WTC11 (cell line): Measurements from ENCODE around the gene CHRNA4.

ENCODE experiments used
- CTCF ChIP-seq: fragments of 200-600 bp; IDR thresholded peaks from 2 replicates; pipeline ENCODE4 v1.8.0; 2022; ENCODE audit warnings: antibody characterized with exemption
- ESRRA ChIP-seq: sonication (generic); formaldehyde crosslinking; IDR thresholded peaks from 2 replicates; pipeline ENCODE4 v1.8.1; 2022; ENCODE audit warnings: mild to moderate bottlenecking, missing genetic modification reagents, borderline replicate concordance
- GABPB1 ChIP-seq: sonication (generic); formaldehyde crosslinking; IDR thresholded peaks from 2 replicates; pipeline ENCODE4 v1.8.1; 2023; ENCODE audit warnings: mild to moderate bottlenecking, missing genetic modification reagents
- HMGXB4 ChIP-seq: sonication (generic); formaldehyde crosslinking; IDR thresholded peaks from 2 replicates; pipeline ENCODE4 v1.8.1; 2023; ENCODE audit warnings: mild to moderate bottlenecking, moderate library complexity, missing genetic modification reagents
- MXD4 ChIP-seq: fragments of 250-450 bp; sonication (Bioruptor Pico); IDR thresholded peaks from 2 replicates; pipeline ENCODE4 v1.8.0; 2021; ENCODE audit warnings: mild to moderate bottlenecking, moderate library complexity, borderline replicate concordance
- NFE2L1 ChIP-seq: sonication (generic); formaldehyde crosslinking; IDR thresholded peaks from 2 replicates; pipeline ENCODE4 v1.8.1; 2023; ENCODE audit warnings: missing genetic modification reagents
- TEAD4 ChIP-seq: sonication (generic); formaldehyde crosslinking; IDR thresholded peaks from 2 replicates; pipeline ENCODE4 v1.8.0; 2022; ENCODE audit warnings: mild to moderate bottlenecking, missing genetic modification reagents
- TP53 ChIP-seq: sonication (generic); formaldehyde crosslinking; IDR thresholded peaks from 2 replicates; pipeline ENCODE4 v1.8.1; 2023; ENCODE audit warnings: mild to moderate bottlenecking, missing genetic modification reagents
- ZNF121 ChIP-seq: sonication (generic); formaldehyde crosslinking; IDR thresholded peaks from 2 replicates; pipeline ENCODE4 v1.8.0; 2023; ENCODE audit warnings: missing genetic modification reagents
- ZNF416 ChIP-seq: fragments of 250-450 bp; sonication (Bioruptor Pico); IDR thresholded peaks from 2 replicates; pipeline ENCODE4 v1.9.0; 2021; ENCODE audit warnings: mild to moderate bottlenecking, inconsistent platforms
- ZNF512 ChIP-seq: sonication (generic); formaldehyde crosslinking; IDR thresholded peaks from 2 replicates; pipeline ENCODE4 v1.8.1; 2022; ENCODE audit warnings: missing genetic modification reagents, borderline replicate concordance
- ZNF532 ChIP-seq: fragments of 250-450 bp; sonication (Bioruptor Pico); IDR thresholded peaks from 2 replicates; pipeline ENCODE4 v1.9.0; 2021; ENCODE audit warnings: mild to moderate bottlenecking, borderline replicate concordance
- TF ChIP-seq, protein P1 (sequence below): sonication (generic); formaldehyde crosslinking; conservative IDR thresholded peaks from 2 replicates; pipeline ENCODE4 v1.8.1; 2022; ENCODE audit warnings: mild to moderate bottlenecking, missing genetic modification reagents
- TF ChIP-seq, protein P2 (sequence below): sonication (generic); formaldehyde crosslinking; IDR thresholded peaks from 2 replicates; pipeline ENCODE4 v1.8.0; 2022; ENCODE audit warnings: mild to moderate bottlenecking, missing genetic modification reagents

DNA sequence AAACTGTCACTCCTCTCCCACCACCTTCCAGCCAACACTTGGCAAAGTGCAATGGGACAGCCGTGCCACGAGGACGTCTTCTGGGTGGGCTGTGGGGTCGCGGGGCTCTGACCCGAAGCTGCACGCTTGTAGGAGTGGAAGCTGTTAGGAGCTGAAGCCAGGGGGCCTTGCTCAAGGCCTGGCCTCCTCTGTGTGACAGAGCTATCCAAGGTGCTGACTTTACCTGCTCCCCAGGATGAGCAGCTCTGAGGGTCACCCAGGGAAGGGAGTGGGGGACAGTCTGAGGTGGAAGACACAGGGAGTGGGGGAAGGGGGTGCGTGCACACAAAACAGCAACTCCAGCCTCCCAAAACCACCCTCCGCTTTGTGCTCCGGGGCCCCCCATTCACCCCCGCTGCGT is 17.5 kb upstream of the CHRNA4 start:
- TF ChIP-seq NFE2L1 (CRISPR knock-in tag) (no peak), CTCF (no peak), GABPB1 (no peak), ZNF416 (CRISPR knock-in tag) (no peak), MXD4 (CRISPR knock-in tag) (no peak), ESRRA (CRISPR knock-in tag) (no peak), ZNF121 (CRISPR knock-in tag) (no peak), TP53 (CRISPR knock-in tag) (no peak), ZNF512 (CRISPR knock-in tag) (no peak), ZNF532 (CRISPR knock-in tag) (no peak), TEAD4 (CRISPR knock-in tag) (no peak), HMGXB4 (0 out of 2 replicates have a peak, but pooled peaks have one; percentile 53)
- TF ChIP-seq, protein P1, sequence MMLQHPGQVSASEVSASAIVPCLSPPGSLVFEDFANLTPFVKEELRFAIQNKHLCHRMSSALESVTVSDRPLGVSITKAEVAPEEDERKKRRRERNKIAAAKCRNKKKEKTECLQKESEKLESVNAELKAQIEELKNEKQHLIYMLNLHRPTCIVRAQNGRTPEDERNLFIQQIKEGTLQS = no peak
- TF ChIP-seq, protein P2, sequence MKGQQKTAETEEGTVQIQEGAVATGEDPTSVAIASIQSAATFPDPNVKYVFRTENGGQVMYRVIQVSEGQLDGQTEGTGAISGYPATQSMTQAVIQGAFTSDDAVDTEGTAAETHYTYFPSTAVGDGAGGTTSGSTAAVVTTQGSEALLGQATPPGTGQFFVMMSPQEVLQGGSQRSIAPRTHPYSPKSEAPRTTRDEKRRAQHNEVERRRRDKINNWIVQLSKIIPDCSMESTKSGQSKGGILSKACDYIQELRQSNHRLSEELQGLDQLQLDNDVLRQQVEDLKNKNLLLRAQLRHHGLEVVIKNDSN (CRISPR knock-in tag) = no peak
